GM19455 (cell line): ENCODE results near the gene LRBA.
"Not testable (repeated sequence)": the region's sequence is repeated elsewhere in the genome, so short reads cannot be mapped to it uniquely, and the experiment has no call there.

Source experiments
- ATAC-seq: cut with Tn5 transposase; IDR thresholded peaks from one replicate; pipeline ENCODE4 v1.9.1; 2021; ENCODE audit not compliant: unreplicated experiment

Gene LRBA

GRCh38 chr4:150949342-150949741 is 65.7 kb downstream of the LRBA start:
- ATAC-seq, result no peak

- ATAC-seq, result no peak
These were observed 66.4 kb downstream of the LRBA start for GRCh38 chr4:150948710-150949109.

- ATAC-seq, result no peak
These were observed 67.0 kb downstream of the LRBA start for GRCh38 chr4:150948074-150948473.

GRCh38 chr4:150944660-150945059 is 70.4 kb downstream of the LRBA start:
- ATAC-seq, result no peak

- ATAC-seq, result no peak
These were observed 71.3 kb downstream of the LRBA start for GRCh38 chr4:150943818-150944217.

- no peak for ATAC-seq
These were observed 72.0 kb downstream of the LRBA start for GRCh38 chr4:150943126-150943525.

GRCh38 chr4:150942539-150942938 is 72.5 kb downstream of the LRBA start:
- no peak for ATAC-seq

- ATAC-seq, result no peak
These were observed 75.0 kb downstream of the LRBA start for GRCh38 chr4:150940123-150940522.

- no peak for ATAC-seq
These were observed 75.6 kb downstream of the LRBA start for GRCh38 chr4:150939530-150939929.

GRCh38 chr4:150938873-150939499 is 76.1 kb downstream of the LRBA start:
- ATAC-seq, result no peak

- ATAC-seq, result no peak
These were observed 76.7 kb downstream of the LRBA start for GRCh38 chr4:150938417-150938816.

- ATAC-seq, result no peak
These were observed 81.1 kb downstream of the LRBA start for GRCh38 chr4:150934022-150934421.

- ATAC-seq, result no peak
These were observed 83.3 kb downstream of the LRBA start for GRCh38 chr4:150931796-150932195.

GRCh38 chr4:150931005-150931404 is 84.1 kb downstream of the LRBA start:
- ATAC-seq, result no peak

GRCh38 chr4:150923945-150924344 is 91.1 kb downstream of the LRBA start:
- no peak for ATAC-seq

- ATAC-seq, result not testable (repeated sequence)
These were observed 93.6 kb downstream of the LRBA start for GRCh38 chr4:150921486-150921885.

- ATAC-seq, result not testable (repeated sequence)
These were observed 96.5 kb downstream of the LRBA start for GRCh38 chr4:150918562-150918961.

- no peak for ATAC-seq
These were observed 103.8 kb downstream of the LRBA start for GRCh38 chr4:150911326-150911725.

- no peak for ATAC-seq
These were observed 106.0 kb downstream of the LRBA start for GRCh38 chr4:150909116-150909515.

GRCh38 chr4:150906987-150907633 is 108.0 kb downstream of the LRBA start:
- ATAC-seq, result no peak

- ATAC-seq, result no peak
These were observed 110.4 kb downstream of the LRBA start for GRCh38 chr4:150904671-150905070.

- no peak for ATAC-seq
These were observed 111.5 kb downstream of the LRBA start for GRCh38 chr4:150903603-150904002.

GRCh38 chr4:150896497-150896896 is 118.6 kb downstream of the LRBA start:
- no peak for ATAC-seq
